Kasumi-1 (cell line): ENCODE data around the gene PTPRU.
"Not testable (repeated sequence)": the region's sequence is repeated elsewhere in the genome, so short reads cannot be mapped to it uniquely, and the experiment has no call there.

Experiments
- DNase-seq, 2 experiments: peaks; one replicate each; lab custom pipeline; 2025; lab: John Stamatoyannopoulos, UW

Gene PTPRU

DNA sequence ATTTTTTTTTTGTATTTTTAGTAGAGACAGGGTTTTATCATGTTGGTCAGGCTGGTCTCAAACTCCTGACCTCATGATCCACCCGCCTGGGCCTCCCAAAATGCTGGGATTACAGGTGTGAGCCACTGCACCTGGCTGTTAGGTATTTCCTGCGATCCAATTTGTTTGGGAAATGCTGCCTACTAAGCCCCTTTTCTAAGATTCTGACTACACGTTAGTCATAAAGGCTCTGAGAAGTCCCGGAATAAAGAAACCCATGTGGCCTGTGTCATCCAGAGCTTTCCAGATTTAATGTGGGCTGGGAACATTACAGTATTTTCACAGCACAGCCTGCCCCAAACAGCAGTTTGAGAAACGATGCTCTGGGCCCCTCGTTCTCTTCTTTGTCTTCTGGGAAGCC is 14.1 kb upstream of the PTPRU start:
- not testable (repeated sequence) for DNase-seq

DNA sequence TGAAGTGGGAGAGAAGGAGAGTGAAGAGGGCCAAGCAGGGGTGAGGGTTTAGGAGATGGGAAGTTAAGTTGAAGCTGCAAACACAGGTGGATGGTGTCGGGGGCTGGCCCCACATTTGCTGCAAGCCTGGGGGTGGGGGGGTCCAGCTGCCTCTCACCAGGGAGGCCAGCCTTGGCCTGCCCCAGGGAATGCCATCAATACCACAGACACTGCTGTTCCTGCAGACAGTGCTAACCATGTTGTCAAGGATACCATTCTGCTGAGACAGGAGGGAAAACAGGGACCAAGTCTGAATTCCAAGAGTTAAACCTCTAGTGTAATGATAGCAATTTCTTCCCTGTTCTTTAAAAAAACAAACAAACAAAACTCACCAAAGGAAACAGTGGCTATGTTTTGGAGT is 13.6 kb upstream of the PTPRU start:
- DNase-seq = no peak

DNA sequence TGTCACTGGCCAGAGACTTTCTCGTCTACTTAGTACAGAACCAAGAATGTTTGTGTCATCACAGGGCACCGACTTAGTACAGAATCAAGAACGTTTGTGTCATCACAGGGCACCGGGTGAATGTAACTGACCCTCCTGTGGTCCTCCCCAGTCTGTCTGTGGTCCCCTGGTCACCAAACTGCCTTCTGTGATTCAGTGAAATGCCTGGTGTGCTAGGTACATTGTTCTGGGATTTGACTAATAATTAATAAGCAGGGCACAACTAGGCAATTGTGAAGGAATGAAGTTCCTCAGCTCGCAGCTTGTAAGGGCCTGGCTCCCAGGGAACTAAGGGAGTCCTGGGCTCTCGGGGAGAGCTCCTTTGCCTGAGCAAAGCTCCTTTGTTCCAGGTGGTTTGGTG is 12.8 kb upstream of the PTPRU start:
- no peak for DNase-seq

DNA sequence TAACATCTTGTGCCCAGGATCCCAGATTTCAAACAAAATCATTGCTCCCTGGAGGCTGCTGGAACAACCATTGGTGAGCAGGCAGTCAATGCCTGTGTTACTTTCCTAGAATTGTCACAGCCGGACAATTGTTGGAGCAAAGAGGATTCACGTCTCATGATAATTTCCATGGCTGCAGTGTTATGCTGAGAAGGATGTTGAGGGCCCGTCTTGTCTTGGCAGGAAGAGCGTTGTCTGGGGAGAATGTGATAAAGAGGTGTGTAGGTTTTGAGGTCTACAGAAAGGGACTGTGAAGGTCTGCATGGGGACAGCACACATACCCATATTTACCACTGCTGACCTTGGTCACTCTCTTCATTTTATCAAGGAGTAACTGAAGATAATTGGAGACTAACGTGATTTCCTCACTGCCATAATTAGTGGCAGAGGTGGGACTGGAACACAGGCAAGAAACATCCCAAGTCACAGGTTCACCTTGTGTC is 11.9 kb upstream of the PTPRU start:
- no peak for DNase-seq

DNA sequence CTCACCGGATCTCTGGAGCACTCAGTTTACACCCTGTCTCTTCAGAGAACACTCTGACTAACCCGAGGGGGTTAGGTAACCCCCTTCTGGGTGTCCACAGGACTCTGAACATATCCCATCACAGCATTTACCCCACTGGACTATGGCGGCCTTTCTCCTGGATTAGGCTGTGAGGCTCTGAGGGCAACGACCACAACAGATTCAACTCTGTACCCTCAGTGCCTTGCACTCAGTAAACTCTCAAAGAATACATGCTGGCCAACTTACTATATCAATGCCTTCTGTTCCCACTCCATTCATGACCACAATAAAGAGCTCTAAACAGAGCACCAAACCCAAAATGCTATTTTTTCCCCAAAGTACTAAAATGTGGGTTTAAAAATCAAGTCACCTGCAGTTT is 11.0 kb upstream of the PTPRU start:
- DNase-seq = no peak

DNA sequence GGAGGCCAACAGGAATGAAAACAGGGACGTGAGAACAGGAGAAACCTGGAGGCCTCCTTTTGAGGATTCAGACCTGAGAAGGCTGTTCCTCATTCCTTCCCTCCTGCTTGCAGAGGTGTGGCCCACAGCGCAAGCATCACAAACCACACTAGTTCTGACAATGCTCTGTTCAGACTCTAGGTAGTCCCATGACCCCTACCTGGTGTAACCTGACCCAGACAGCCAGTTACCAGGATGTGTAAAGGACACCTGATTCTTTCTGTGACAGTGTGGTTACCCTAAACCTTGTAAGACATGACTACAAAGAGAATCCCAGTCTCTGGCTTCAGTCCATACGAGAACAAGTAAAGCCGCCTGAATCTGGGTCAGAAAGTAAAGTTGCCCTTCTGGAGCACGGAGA is 8.8 kb upstream of the PTPRU start:
- DNase-seq = no peak

DNA sequence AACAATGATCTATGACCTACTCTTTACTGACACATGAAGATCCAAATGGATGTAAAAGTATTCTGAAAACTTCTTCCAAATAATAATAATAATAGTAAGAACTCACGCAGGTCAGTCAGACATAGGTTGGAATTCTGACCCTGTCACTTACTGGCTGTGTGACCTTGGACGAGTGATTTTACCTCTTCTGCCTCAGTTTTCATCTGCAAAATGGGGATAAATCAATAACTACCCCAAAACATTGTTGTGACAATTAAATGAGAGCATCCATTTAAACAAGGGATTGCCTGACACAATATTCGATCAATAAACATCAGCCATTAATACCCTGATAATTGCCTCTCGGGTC is 6.1 kb upstream of the PTPRU start:
- DNase-seq = no peak

DNA sequence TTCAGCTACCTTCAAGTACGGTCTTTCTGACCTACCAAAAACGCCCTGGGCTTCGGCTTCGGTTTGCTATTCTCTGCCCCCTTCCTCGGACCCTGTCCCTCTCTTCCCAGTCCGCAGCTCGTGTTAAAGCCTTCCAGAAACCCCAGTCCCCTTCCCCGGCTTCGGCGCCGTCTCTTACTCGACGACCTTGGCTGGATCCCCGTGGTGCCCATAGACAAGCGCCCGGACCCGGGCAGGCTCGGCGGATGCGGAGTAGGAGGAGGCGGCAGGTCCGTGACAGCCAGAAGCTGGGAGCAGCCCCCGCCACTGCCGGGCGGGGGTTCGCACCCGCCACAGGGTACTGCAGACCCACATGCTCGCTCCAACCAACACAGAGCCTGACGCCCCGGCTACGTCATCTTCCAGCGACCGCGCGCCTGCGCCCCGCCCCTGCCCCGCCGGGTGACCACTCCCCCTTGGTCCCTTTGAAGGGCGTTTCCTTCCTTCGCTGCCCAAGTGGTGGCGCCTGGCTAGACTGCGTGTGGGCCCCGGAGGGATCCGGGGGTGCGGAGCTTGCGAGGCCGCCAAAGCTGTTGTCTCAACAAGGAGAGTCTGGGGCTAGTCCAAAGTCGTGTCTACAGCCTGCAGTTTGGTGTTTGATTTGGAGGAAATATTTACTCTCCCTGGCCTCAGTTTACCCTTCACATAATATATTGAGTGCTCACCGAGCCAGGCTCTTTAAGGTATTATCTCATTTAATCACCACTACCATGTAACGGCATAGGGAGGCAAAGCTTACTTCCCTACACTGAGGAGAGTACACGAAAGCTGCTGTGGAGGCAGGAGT is 5.6 kb upstream of the PTPRU start, which contains the start of gene MECR:
MECR (minus strand) TSS at position 382 of the 826 bp plus-strand sequence; CDS start at position 354, 28 bp downstream.
- DNase-seq = peak; percentile 90 to 91

DNA sequence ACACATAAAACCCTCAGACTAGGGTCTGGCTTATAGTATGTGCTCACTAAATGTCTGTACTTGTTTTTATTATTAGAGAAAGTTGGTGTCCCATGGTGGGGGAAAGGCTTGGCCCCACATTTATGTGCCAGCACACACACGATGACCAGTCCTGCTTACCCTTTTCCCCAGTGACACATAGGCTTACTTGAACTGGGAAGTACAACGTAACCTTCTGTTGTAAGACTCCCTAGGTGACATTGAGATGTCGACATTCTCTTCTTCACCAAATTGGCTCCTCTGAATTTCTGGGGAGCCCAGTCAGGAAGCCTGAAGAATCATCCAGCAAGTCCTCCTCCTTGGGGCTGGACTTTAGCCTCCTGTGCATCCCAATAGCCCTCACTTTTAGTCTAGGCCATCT is 3.9 kb upstream of the PTPRU start:
- DNase-seq = no peak

DNA sequence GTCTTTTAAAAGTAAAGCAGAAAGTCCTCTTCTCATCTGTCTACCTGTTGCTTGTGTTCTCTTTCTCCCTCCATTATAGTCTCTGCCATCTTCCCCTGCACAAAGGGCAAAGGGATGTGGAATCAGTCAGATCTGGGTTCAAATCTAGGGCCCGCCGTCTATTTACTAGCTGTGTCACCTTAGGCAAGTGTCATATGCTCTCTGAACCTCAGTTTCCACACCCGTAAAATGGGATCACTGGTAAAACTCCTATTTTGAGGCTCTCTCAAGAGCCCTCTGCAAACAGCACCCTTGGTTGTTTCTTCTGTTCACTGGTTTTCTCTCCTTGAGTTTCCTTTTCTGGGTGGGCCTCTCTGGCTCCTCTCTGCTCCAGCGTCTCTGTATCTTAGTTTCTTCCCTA is 2.6 kb upstream of the PTPRU start:
- DNase-seq = no peak

DNA sequence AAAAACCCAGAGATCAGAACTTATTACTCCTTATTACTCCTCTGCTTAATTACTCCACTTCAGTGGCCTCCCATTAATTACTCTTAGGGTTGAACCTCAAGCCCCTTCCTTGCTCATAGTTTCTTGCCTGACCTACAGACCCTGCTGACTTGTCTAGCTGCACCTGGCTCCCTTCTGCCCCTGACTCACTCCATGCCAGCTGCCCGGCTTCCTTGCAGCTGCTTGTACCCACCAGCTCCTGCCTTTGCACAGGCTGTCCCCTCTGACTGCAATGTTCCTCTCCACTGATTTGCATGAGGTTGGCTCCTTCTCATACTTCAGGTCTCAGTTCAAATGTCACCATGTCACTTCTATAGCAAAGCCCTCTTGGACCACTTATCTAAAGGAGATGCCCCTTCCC is 1.9 kb upstream of the PTPRU start:
- DNase-seq = no peak

DNA sequence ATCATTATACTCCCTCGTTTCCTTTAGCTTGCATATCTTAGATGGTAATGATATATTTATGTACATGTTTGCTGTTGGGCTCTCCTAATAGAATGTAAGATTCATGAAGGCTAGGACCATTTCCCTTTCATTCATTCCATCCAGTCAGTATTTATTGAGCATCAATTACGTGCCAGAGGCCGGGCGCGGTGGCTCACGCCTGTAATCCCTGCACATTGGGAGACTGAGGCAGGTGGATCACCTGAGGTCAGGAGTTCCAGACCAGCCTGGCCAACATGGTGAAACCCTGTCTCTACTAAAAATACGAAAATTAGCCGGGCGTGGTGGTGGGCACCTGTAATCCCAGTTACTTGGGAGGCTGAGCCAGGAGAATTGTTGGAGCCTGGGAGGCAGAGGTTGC is 1.4 kb upstream of the PTPRU start:
- not testable (repeated sequence) for DNase-seq

DNA sequence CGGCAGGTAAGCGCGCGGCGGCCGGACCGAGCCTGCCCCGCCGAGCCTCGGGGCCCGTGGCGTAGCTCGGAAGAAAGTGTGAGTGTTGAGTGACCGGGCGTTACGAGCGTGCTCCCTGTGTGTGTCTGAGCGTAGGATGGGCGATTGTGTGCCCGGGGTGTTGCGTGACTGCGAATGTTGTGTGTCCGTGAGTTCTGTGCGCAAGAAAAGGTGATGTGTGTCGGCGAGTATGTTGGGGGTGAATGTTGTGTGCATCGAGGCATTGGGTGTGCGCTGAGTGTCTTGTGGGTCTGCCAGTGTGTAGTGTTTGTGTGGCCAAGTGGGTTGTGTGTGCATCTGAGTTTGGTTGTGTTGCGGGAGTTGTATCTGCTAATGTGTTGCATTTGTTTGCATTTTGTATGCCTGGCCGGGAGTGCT is 398 bp downstream of the PTPRU start:
- no peak for DNase-seq

DNA sequence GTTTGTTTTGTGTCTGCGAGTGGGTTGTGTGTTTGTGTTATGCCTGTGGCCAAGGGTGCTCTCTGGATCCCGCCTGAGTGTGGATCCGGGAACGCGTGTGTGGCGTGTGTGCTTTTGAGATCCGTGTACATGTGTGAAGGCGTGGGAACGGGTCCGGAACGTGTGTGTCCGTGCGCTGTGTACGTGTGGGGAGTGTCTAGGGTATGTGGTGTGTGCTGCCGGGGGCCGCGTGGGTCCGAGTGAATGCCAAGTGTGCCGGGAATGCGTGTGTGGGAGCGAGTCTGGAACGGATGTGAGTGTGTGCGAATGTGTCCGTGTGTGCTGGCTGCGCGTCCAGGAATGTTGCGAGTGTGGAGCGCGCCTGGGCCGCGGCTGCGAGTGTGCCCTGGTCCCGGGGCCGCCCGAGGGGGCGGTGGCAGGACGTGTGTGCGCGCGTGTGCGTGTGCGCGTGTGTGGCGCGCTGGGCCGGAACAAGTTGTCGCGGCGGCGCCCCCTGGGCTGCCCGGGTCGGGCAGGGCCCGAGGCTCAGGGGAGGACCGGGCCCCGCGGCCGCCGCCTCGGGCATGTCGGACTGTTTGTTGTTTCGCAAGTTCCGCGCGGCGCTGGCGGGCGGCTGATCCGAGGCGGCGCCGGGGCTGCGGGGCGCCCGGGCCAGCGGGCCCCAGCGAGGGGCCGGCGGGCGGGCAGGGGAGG is 953 bp downstream of the PTPRU start:
- DNase-seq = no peak

DNA sequence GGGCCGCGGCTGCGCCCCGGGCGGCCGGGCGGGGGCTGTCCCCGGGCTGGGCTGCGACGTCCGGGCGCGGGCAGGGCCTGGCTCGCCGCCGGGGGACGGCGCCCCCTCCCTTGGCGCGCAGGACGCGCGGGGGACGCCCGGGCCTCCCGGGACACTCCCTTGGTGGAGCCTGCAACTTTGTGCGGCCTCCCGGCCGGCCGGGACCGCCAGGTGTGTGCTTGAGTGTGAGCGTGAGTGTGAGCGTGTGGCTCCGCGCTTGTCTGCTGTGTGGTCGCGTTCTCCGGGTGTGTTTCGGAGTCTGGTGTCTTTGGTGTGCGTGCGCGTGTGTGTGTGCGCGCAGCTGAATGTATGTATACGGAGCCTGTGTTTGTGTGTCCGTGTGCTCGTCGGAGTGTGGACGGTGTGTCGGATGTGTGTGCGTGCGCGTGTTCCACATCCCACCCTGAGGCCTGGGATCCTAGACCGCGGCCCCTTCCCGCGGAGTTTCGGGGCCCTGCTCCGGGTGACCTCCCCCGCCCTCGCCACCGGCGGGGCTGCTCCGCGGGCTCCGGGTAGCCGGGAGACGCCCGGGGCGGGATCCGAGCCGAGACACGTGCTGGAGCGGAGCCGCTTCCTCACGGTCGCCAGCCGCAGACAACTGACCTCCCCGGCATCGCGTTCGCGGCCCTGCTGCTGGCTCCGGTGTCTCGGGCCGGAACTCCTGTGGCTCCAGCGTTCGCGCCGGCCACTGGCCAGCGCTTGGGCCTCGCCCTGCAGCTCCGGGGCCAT is 1.7 kb downstream of the PTPRU start:
- no peak for DNase-seq

DNA sequence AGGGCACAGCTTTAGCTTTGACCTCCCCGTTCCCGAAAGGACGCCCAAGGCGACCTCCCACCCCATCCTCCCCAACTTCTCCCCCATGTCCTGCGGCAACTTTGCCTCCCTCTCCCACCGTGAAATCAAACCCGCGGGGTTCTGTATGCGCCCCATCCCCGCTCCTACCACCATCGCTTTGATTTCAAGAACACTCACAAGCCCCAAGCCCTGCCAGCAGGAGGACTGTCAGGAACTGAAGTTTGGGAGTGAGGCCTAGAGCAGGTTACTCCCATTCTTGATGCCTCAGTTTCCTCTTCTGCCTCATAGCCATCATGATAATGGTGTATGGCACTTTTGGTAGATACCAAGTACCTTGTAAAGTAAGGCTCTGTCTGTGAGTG is 2.3 kb downstream of the PTPRU start:
- no peak for DNase-seq

DNA sequence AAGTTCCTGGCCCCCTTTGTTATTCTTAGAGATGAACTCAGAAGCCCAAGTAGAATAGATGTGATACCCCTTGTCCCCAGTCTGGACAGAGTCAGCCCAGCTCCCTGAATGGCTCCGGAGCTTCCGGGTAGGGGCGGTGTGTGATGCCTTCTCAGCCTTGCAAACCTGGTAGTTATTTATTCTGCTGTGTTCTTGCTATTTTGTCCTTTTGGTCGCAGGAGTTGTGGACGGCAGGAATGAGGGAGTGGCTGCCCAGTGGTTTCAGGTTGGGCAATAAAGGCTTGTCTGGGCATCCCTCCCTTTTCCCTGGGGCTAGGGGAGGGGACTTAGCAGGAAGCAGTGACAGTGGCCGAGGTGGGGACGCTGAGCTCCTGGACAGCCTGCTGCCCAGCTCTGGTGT is 2.8 kb downstream of the PTPRU start:
- no peak for DNase-seq

DNA sequence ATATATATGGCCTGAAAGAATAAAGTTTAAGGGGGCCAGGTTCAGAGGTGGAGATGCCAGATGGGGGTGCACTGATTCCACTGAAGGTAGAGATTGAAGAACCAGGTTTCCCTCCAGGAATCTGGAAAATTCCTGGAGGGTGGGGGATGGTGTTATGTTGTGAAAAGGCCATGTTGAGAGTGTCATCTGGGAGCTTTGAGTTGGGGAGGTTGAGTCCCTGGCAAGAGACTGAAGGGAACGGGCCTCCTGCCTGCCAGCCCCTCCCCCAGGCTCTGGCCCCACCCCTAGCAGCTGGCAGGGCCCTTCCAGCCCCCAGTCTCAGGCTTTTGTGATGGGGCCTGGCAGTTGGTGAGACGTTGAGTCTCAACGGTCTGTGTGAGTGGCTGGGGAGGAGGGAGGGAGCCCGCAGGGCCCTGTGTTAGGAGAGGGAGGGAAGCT is 4.1 kb downstream of the PTPRU start:
- DNase-seq = no peak

DNA sequence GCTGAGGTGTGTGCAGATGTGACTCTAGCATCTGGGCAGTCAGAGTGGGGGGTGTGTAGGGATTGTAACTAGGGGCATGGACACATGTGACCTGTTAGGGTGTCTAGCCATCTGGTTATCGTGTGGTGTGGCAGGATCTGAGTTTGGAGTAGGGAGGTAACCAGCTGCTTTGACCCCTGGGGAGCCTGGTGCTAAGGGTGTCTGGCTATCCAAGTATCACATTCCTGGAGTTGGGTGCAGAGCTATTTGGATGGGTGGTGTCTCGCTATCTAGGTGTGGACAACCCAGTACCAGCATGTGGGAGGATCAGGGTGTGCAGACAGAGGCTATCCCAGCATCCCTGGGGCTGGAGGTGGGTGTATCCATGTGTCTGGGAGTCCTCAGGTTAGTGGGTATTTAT is 4.7 kb downstream of the PTPRU start:
- no peak for DNase-seq

DNA sequence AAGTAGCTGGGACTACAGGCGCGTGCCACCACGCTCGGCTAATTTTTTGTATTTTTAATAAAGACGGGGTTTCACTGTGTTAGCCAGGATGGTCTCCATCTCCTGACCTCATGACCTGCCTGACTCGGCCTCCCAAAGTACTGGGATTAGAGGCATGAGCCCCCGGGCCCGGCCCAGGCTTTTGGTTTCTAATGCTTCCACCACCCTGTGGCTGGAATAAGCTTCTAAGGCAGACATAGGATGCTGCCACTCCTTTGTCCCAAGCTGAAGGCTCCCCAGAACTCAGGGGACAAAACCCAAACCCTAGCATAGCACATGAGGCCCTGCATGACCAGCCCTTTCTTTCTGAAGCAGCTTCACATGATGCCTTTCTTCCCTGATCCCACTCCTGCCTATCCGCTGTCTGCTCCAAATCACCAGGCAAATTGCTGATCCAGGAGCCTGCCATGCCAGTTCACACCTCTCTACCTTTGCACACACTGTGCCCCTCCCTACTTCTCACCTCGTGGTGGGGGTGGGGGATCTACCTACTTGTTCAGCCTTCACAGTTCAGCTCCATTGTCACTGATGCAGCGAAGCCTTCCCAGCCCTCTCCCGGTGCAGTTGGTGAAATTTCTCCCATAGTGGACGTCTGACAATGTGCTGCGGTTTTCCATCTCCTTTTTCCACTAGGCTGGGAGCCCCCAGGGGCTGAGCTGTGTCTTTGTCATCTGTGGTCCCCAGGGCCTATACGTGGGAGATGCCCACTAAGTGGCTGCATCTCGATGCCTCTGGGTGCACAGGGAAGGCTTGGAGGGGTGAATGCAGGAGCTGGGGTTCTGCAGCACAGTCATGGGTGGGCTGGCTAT is 6.9 kb downstream of the PTPRU start:
- no peak for DNase-seq

DNA sequence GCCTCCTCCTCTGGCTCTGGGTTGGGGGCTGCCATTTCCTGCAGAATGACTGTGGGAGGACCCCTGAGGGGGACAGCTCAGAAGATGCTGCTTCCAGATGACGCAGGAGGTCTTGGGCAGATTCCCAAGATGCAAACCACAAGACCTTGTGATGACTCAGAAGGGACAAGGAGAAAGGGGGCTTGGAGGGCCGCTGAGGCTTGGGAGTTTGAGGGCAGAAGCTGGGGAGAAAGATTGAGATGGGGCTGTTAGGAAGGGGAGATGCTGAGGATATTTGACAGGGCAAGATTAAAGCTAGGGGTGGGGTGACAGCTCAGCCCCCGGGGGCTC is 7.5 kb downstream of the PTPRU start:
- no peak for DNase-seq

DNA sequence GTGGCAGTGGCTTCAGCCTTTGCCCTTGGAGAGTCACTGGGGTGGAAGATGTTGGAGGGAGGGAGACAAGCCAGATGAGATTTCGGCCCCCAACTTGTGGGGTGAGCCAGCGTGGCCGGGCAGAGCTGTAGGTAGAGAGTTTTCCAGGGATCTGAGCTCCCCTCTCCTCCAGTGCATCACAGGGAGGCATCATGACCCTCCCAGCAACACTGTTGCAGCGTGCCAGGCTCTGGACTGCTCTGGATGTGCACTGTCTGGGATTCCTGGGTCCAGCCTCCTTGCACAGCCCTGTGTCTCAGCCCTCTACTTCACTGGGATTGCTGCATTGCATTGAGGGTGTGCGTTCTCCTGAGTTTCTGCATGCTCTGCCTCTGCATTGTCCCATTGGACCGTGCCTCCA is 8.9 kb downstream of the PTPRU start:
- DNase-seq = no peak
